Naive B cell (primary cell): ENCODE data around the gene MED13L. TPM values are rescaled to one million over a fixed set of nuclear protein-coding genes. Genes with fewer than 3 reads are reported as not detected.
A peak's percentile ranks its signal among the peaks of the same experiment; 100 is the strongest.

Experiments
- ATAC-seq, 2 donors: fragments of 150-1000 bp; cut with Tn5 transposase; 2 replicates each; pipeline ENCODE4 v1.10.0; 2021; ENCODE audit warnings: low read depth in 2 of 2, mild to moderate bottlenecking in 2 of 2, moderate library complexity in 2 of 2
- DNase-seq: peaks from one replicate; pipeline ENCODE4 v3.0.0; 2022
- H3K27ac Mint-ChIP-seq, 6 donors: one replicate each; pipeline ENCODE4 v1.8.0; 2020 to 2022; ENCODE audit warnings: mild to moderate bottlenecking in 6 of 6, mixed read lengths in 6 of 6, moderate library complexity in 5 of 6, inconsistent platforms in 2 of 6
- H3K27me3 Mint-ChIP-seq, 3 donors: one replicate each; pipeline ENCODE4 v1.8.0; 2021 to 2022; ENCODE audit warnings: mixed read lengths in 3 of 3, mild to moderate bottlenecking in 1 of 3
- H3K36me3 Mint-ChIP-seq, 2 donors: one replicate each; pipeline ENCODE4 v1.8.0; 2020 to 2022; ENCODE audit warnings: mixed read lengths in 2 of 2, inconsistent platforms in 1 of 2, mild to moderate bottlenecking in 1 of 2
- H3K4me1 Mint-ChIP-seq, 3 donors: one replicate each; pipeline ENCODE4 v1.8.0; 2020 to 2022; ENCODE audit warnings: mixed read lengths in 3 of 3, inconsistent platforms in 1 of 3, mild to moderate bottlenecking in 1 of 3, moderate library complexity in 1 of 3
- H3K4me3 Mint-ChIP-seq, 8 donors: one replicate each; pipeline ENCODE4 v1.8.0; 2020 to 2022; ENCODE audit warnings: mild to moderate bottlenecking in 8 of 8, mixed read lengths in 8 of 8, moderate library complexity in 8 of 8, inconsistent platforms in 2 of 8
- H3K9me3 Mint-ChIP-seq, 7 donors: one replicate each; pipeline ENCODE4 v1.8.0; 2020 to 2022; ENCODE audit warnings: mixed read lengths in 7 of 7, mild to moderate bottlenecking in 5 of 7, inconsistent platforms in 2 of 7, moderate library complexity in 1 of 7
- polyA plus RNA-seq, 6 donors: library from polyadenylated mRNA; unstranded; fragments of 300-500 nt; fragmentation: Illumina TruSeq; gene quantifications; one replicate each; pipeline ENCODE4 v1.2.3, GENCODE V29; 2021; ENCODE audit warnings: low read depth in 6 of 6

Gene MED13L
- polyA plus RNA-seq, 6 donors from 2014 or later = 12.5 to 19.2 (median 16.2) TPM

- H3K9me3 Mint-ChIP-seq = no peaks in the 10 kb centered on the region
- H3K27me3 Mint-ChIP-seq = no peaks in the 10 kb centered on the region
- no peak for ATAC-seq
- no peaks in the 10 kb centered on the region for H3K36me3 Mint-ChIP-seq
- H3K4me3 Mint-ChIP-seq = peak overlapping the region in 5 of 8 donors; percentile 1 to 51 (median 23)
- H3K4me1 Mint-ChIP-seq = peaks cover 51 to 61% (median 54%) of the 10 kb centered on the region in 3 donors
- DNase-seq = no peak
- peak overlapping the region in 3 of 6 donors; percentile 19 to 54 (median 32) for H3K27ac Mint-ChIP-seq
Observed at GRCh38 chr12:116187151-116187511, 90.4 kb downstream of the MED13L start.

- no peaks in the 10 kb centered on the region for H3K36me3 Mint-ChIP-seq
- H3K4me3 Mint-ChIP-seq = peak overlapping the region in 5 of 8 donors; percentile 1 to 51 (median 23)
- no peak for DNase-seq
- H3K9me3 Mint-ChIP-seq = no peaks in the 10 kb centered on the region
- H3K27ac Mint-ChIP-seq = peak overlapping the region in 4 of 6 donors; percentile 2 to 54 (median 26)
- H3K27me3 Mint-ChIP-seq = no peaks in the 10 kb centered on the region
- H3K4me1 Mint-ChIP-seq = peaks cover 55 to 64% (median 58%) of the 10 kb centered on the region in 3 donors
- no peak for ATAC-seq
Observed at GRCh38 chr12:116186482-116187150, 90.9 kb downstream of the MED13L start.

- Mint-ChIP-seq H3K9me3 (no peaks in the 10 kb centered on the region), H3K27ac (no peak overlapping the region), H3K4me3 (no peak overlapping the region), H3K27me3 (no peaks in the 10 kb centered on the region), H3K4me1 (peaks cover 52 to 76% (median 68%) of the 10 kb centered on the region in 3 donors), H3K36me3 (no peaks in the 10 kb centered on the region)
- DNase-seq (no peak), ATAC-seq (no peak)
Observed at GRCh38 chr12:116184763-116185162, 92.7 kb downstream of the MED13L start.

GRCh38 chr12:116183741-116184141 is 93.8 kb downstream of the MED13L start:
- H3K27ac Mint-ChIP-seq = peak overlapping the region in 3 of 6 donors; percentile 45 to 65 (median 56)
- DNase-seq (no peak), ATAC-seq (no peak)
- no peaks in the 10 kb centered on the region for H3K9me3 Mint-ChIP-seq
- H3K27me3 Mint-ChIP-seq = no peaks in the 10 kb centered on the region
- H3K4me1 Mint-ChIP-seq = peaks cover 43 to 70% (median 58%) of the 10 kb centered on the region in 3 donors
- H3K4me3 Mint-ChIP-seq = peak overlapping the region in 1 of 8 donors; percentile 5
- H3K36me3 Mint-ChIP-seq = no peaks in the 10 kb centered on the region

- H3K4me3 Mint-ChIP-seq = peak overlapping the region in 2 of 8 donors; percentile 1 to 12
Observed at GRCh38 chr12:116182359-116183063, 95.0 kb downstream of the MED13L start.

GRCh38 chr12:116180448-116180847 is 97.0 kb downstream of the MED13L start:
- peak overlapping the region in 2 of 6 donors; percentile 9 to 42 for H3K27ac Mint-ChIP-seq
- ATAC-seq (no peak), DNase-seq (no peak)
- H3K4me1 Mint-ChIP-seq = peaks cover 35 to 68% (median 54%) of the 10 kb centered on the region in 3 donors
- H3K4me3 Mint-ChIP-seq = no peak overlapping the region
- H3K27me3 Mint-ChIP-seq = no peaks in the 10 kb centered on the region
- H3K9me3 Mint-ChIP-seq = no peaks in the 10 kb centered on the region
- no peaks in the 10 kb centered on the region for H3K36me3 Mint-ChIP-seq

More at GRCh38 chr12:116182359-116183063, 95.0 kb downstream of the MED13L start:
- ATAC-seq (no peak), DNase-seq (no peak)
- Mint-ChIP-seq H3K4me1 (peaks cover 34 to 68% (median 52%) of the 10 kb centered on the region in 3 donors), H3K27me3 (no peaks in the 10 kb centered on the region), H3K9me3 (no peaks in the 10 kb centered on the region), H3K36me3 (no peaks in the 10 kb centered on the region), H3K27ac (peak overlapping the region in 3 of 6 donors; percentile 1 to 46 (median 22))

- no peaks in the 10 kb centered on the region for H3K9me3 Mint-ChIP-seq
- DNase-seq (no peak), ATAC-seq (no peak)
- H3K27ac Mint-ChIP-seq = peak overlapping the region in 1 of 6 donors; percentile 32
- no peaks in the 10 kb centered on the region for H3K27me3 Mint-ChIP-seq
- H3K4me3 Mint-ChIP-seq = no peak overlapping the region
- no peaks in the 10 kb centered on the region for H3K36me3 Mint-ChIP-seq
- peaks cover 37 to 75% (median 61%) of the 10 kb centered on the region in 3 donors for H3K4me1 Mint-ChIP-seq
Observed at GRCh38 chr12:116179384-116179783, 98.1 kb downstream of the MED13L start.

- peak overlapping the region in 1 of 8 donors; percentile 53 for H3K4me3 Mint-ChIP-seq
- ATAC-seq (no peak), DNase-seq (no peak)
- peak overlapping the region in 4 of 6 donors; percentile 24 to 78 (median 32) for H3K27ac Mint-ChIP-seq
- no peaks in the 10 kb centered on the region for H3K9me3 Mint-ChIP-seq
- H3K27me3 Mint-ChIP-seq = no peaks in the 10 kb centered on the region
- peaks cover 35 to 78% (median 62%) of the 10 kb centered on the region in 3 donors for H3K4me1 Mint-ChIP-seq
- H3K36me3 Mint-ChIP-seq = no peaks in the 10 kb centered on the region
Observed at GRCh38 chr12:116177017-116177416, 100.5 kb downstream of the MED13L start.

- DNase-seq (no peak), ATAC-seq (no peak)
- Mint-ChIP-seq H3K4me1 (peaks cover 42 to 70% (median 55%) of the 10 kb centered on the region in 3 donors), H3K36me3 (no peaks in the 10 kb centered on the region), H3K4me3 (no peak overlapping the region), H3K27ac (peak overlapping the region in 5 of 6 donors; percentile 12 to 76 (median 43)), H3K27me3 (no peaks in the 10 kb centered on the region), H3K9me3 (no peaks in the 10 kb centered on the region)
Observed at GRCh38 chr12:116174904-116175303, 102.6 kb downstream of the MED13L start.

GRCh38 chr12:116174006-116174405 is 103.5 kb downstream of the MED13L start:
- ATAC-seq (no peak), DNase-seq (no peak)
- Mint-ChIP-seq H3K4me1 (peaks cover 43 to 65% (median 56%) of the 10 kb centered on the region in 3 donors), H3K9me3 (no peaks in the 10 kb centered on the region), H3K27ac (peak overlapping the region in 1 of 6 donors; percentile 89), H3K27me3 (no peaks in the 10 kb centered on the region), H3K4me3 (no peak overlapping the region), H3K36me3 (no peaks in the 10 kb centered on the region)

GRCh38 chr12:116172224-116172849 is 105.2 kb downstream of the MED13L start:
- Mint-ChIP-seq H3K4me3 (peak overlapping the region; percentile 38 to 84 (median 67)), H3K4me1 (peaks cover 49 to 59% (median 57%) of the 10 kb centered on the region in 3 donors), H3K36me3 (no peaks in the 10 kb centered on the region), H3K27ac (peak overlapping the region; percentile 39 to 97 (median 70)), H3K27me3 (no peaks in the 10 kb centered on the region), H3K9me3 (no peaks in the 10 kb centered on the region)
- peak; percentile 23 for DNase-seq
- ATAC-seq = peak; percentile 92 to 93

GRCh38 chr12:116171549-116171948 is 105.9 kb downstream of the MED13L start:
- no peaks in the 10 kb centered on the region for H3K9me3 Mint-ChIP-seq
- DNase-seq (no peak), ATAC-seq (no peak)
- peaks cover 46 to 53% (median 52%) of the 10 kb centered on the region in 3 donors for H3K4me1 Mint-ChIP-seq
- H3K27me3 Mint-ChIP-seq = no peaks in the 10 kb centered on the region
- H3K4me3 Mint-ChIP-seq = peak overlapping the region in 5 of 8 donors; percentile 53 to 84 (median 68)
- H3K36me3 Mint-ChIP-seq = no peaks in the 10 kb centered on the region
- H3K27ac Mint-ChIP-seq = peak overlapping the region; percentile 39 to 97 (median 70)

GRCh38 chr12:116169071-116169470 is 108.4 kb downstream of the MED13L start:
- no peak for DNase-seq
- Mint-ChIP-seq H3K27ac (no peak overlapping the region), H3K36me3 (no peaks in the 10 kb centered on the region), H3K4me3 (no peak overlapping the region), H3K4me1 (peaks cover 53% of the 10 kb centered on the region in 3 donors), H3K27me3 (no peaks in the 10 kb centered on the region), H3K9me3 (no peaks in the 10 kb centered on the region)
- no peak for ATAC-seq
